ENCODE data around the gene RESF1.

- TF ChIP-seq RELA (CRISPR knock-in tag; IDR thresholded peaks at IDR 0.05; ENCODE audit: borderline replicate concordance): no peak
- TF ChIP-seq CTCF (IDR thresholded peaks at IDR 0.05): no peak
- no peak for TF ChIP-seq CBFB (CRISPR knock-in tag; IDR thresholded peaks at IDR 0.05; ENCODE audit: low read depth)
- TF ChIP-seq ZNF219 (CRISPR knock-in tag; IDR thresholded peaks at IDR 0.05; ENCODE audit: borderline replicate concordance): no peak
- TF ChIP-seq HMGXB4 (CRISPR knock-in tag; IDR thresholded peaks at IDR 0.05): no peak
- no peak for TF ChIP-seq SMAD4 (CRISPR knock-in tag; IDR thresholded peaks at IDR 0.05)
- no peak for TF ChIP-seq USF2 (CRISPR knock-in tag; IDR thresholded peaks at IDR 0.05)
Observed at GRCh38 chr12:32003654-32004053, 44.4 kb downstream of the RESF1 start.
